Endothelial cell of umbilical vein (primary cell): Measurements from ENCODE around the gene RNF138.
"Not testable (repeated sequence)": the region's sequence is repeated elsewhere in the genome, so short reads cannot be mapped to it uniquely, and the experiment has no call there.

Experiments
- POLR2AphosphoS5 ChIP-seq: IDR thresholded peaks from 2 replicates; pipeline ENCODE4 v1.6.1; 2012; ENCODE audit warnings: low read depth, mild to moderate bottlenecking, control low read depth, low read length, moderate library complexity; ENCODE audit not compliant: insufficient read depth
- TF ChIP-seq, protein P1 (sequence below), 2 donors: IDR thresholded peaks; 1 replicate in 1 of 2; 2 replicates in 1 of 2; pipeline ENCODE4 v1.5.1; 2011; ENCODE audit warnings: low read length in 2 of 2, mild to moderate bottlenecking in 2 of 2, moderate library complexity in 2 of 2, control low read depth in 1 of 2, inconsistent platforms in 1 of 2, low read depth in 1 of 2; ENCODE audit not compliant: insufficient read depth in 1 of 2; ENCODE audit errors: extremely low read depth in 1 of 2

DNA sequence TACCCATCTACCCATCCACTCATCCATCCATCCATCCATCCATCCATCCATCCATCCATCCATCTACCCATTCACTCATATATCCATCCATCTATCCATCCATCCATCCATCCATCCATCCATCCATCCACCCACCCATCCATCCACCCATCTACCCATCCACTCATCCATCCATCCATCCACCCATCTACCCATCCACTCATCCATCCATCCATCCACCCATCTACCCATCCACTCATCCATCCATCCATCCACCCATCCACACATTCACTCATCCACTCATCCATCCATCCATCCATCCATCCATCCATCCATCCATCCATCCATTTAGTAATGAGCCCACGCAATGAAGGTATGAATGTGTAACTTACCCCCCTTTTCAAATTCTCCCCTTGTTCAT, 85.1 kb downstream of the RNF138 start:
- TF ChIP-seq, protein P1, sequence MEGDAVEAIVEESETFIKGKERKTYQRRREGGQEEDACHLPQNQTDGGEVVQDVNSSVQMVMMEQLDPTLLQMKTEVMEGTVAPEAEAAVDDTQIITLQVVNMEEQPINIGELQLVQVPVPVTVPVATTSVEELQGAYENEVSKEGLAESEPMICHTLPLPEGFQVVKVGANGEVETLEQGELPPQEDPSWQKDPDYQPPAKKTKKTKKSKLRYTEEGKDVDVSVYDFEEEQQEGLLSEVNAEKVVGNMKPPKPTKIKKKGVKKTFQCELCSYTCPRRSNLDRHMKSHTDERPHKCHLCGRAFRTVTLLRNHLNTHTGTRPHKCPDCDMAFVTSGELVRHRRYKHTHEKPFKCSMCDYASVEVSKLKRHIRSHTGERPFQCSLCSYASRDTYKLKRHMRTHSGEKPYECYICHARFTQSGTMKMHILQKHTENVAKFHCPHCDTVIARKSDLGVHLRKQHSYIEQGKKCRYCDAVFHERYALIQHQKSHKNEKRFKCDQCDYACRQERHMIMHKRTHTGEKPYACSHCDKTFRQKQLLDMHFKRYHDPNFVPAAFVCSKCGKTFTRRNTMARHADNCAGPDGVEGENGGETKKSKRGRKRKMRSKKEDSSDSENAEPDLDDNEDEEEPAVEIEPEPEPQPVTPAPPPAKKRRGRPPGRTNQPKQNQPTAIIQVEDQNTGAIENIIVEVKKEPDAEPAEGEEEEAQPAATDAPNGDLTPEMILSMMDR (IDR thresholded peaks at IDR 0.05; ENCODE audit: extremely low read depth in 1 of 2, insufficient read depth in 1 of 2, low read depth in 1 of 2, low read length in 2 of 2), result not testable (repeated sequence)
- not testable (repeated sequence) for TF ChIP-seq POLR2AphosphoS5
